GM23338 (cell line): Measurements from ENCODE around the gene TMEM150A. TPM values are rescaled to one million over a fixed set of nuclear protein-coding genes. Genes with fewer than 3 reads are reported as not detected.
A peak's percentile ranks its signal among the peaks of the same experiment; 100 is the strongest.

Experiments
- ATAC-seq: fragments of 200-7000 bp; cut with Tn5 transposase; 3 replicates; pipeline ENCODE4 v1.9.1; 2020
- DNase-seq: peaks from one replicate; pipeline ENCODE4 v3.0.0-alpha.2; 2015; ENCODE audit warnings: low spot score
- H2AFZ ChIP-seq: fragments of 200-600 bp; sonication (generic); 2 replicates; pipeline ENCODE4 v1.8.0; 2016; ENCODE audit warnings: antibody characterized with exemption, mild to moderate bottlenecking, moderate library complexity
- H3F3A ChIP-seq: fragments of 200-600 bp; sonication (generic); replicated peaks from 2 replicates; pipeline ENCODE4 v1.8.0; 2017; ENCODE audit warnings: antibody characterized with exemption, mixed run types, low read depth
- H3K27ac ChIP-seq: fragments of 200-600 bp; sonication (generic); 2 replicates; pipeline ENCODE4 v1.6.1; 2016; ENCODE audit warnings: low read depth
- H3K27me3 ChIP-seq: fragments of 200-600 bp; sonication (generic); 2 replicates; pipeline ENCODE4 v1.8.0; 2016; ENCODE audit warnings: mild to moderate bottlenecking, mixed run types, moderate library complexity; ENCODE audit not compliant: insufficient read depth
- H3K36me3 ChIP-seq: fragments of 200-600 bp; sonication (generic); 2 replicates; pipeline ENCODE4 v1.8.0; 2016; ENCODE audit warnings: mild to moderate bottlenecking; ENCODE audit not compliant: insufficient read depth
- H3K4me1 ChIP-seq: fragments of 200-600 bp; sonication (generic); 2 replicates; pipeline ENCODE4 v1.8.0; 2016; ENCODE audit warnings: mild to moderate bottlenecking, moderate library complexity; ENCODE audit not compliant: insufficient read depth
- H3K4me2 ChIP-seq: fragments of 200-600 bp; sonication (generic); 2 replicates; pipeline ENCODE4 v1.7.1; 2017; ENCODE audit warnings: mixed run types
- H3K4me3 ChIP-seq: fragments of 200-600 bp; sonication (generic); 2 replicates; pipeline ENCODE4 v1.6.1; 2016; ENCODE audit warnings: mixed run types
- H3K79me2 ChIP-seq: fragments of 200-600 bp; sonication (generic); replicated peaks from 2 replicates; pipeline ENCODE4 v1.8.0; 2017; ENCODE audit warnings: mild to moderate bottlenecking; ENCODE audit not compliant: insufficient read depth
- H3K9me2 ChIP-seq: fragments of 200-600 bp; sonication (generic); 2 replicates; pipeline ENCODE4 v1.8.0; 2017; ENCODE audit not compliant: insufficient read depth
- H4K20me1 ChIP-seq: fragments of 200-600 bp; sonication (generic); replicated peaks from 2 replicates; pipeline ENCODE4 v1.8.0; 2017; ENCODE audit warnings: mild to moderate bottlenecking; ENCODE audit not compliant: insufficient read depth
- H3K27ac Mint-ChIP-seq: 2 replicates; pipeline ENCODE4 v1.8.0; 2020; ENCODE audit warnings: inconsistent platforms, mild to moderate bottlenecking, moderate library complexity, mixed read lengths
- H3K27me3 Mint-ChIP-seq: 3 replicates; pipeline ENCODE4 v1.8.0; 2022; ENCODE audit warnings: low read depth, mild to moderate bottlenecking, moderate library complexity, mixed read lengths, inconsistent platforms; ENCODE audit not compliant: insufficient read depth, poor library complexity
- H3K36me3 Mint-ChIP-seq: 3 replicates; pipeline ENCODE4 v1.8.0; 2021; ENCODE audit warnings: low read depth, mild to moderate bottlenecking, inconsistent platforms, moderate library complexity, mixed read lengths
- H3K4me1 Mint-ChIP-seq: 3 replicates; pipeline ENCODE4 v1.8.0; 2020; ENCODE audit warnings: mild to moderate bottlenecking, inconsistent platforms, mixed read lengths
- H3K4me3 Mint-ChIP-seq: 3 replicates; pipeline ENCODE4 v1.8.0; 2021; ENCODE audit warnings: moderate library complexity, mild to moderate bottlenecking, inconsistent platforms, mixed read lengths
- H3K9me3 Mint-ChIP-seq: 3 replicates; pipeline ENCODE4 v1.8.0; 2020; ENCODE audit warnings: moderate library complexity, mild to moderate bottlenecking, inconsistent platforms, mixed read lengths
- CREB1 ChIP-seq: fragments of 250-450 bp; sonication (Bioruptor Pico); IDR thresholded peaks from 2 replicates; pipeline ENCODE4 v1.5.0; 2020; ENCODE audit warnings: low read depth, mild to moderate bottlenecking, moderate library complexity
- CTCF ChIP-seq, 2 experiments: fragments of 200-600 bp in 1 of 2; sonication (generic) in 1 of 2; conservative IDR thresholded peaks; 2 replicates each; pipeline versions ENCODE4 v1.5.1 to v1.6.1; 2016 to 2017; ENCODE audit warnings: antibody characterized with exemption in 2 of 2, low read depth in 2 of 2, mild to moderate bottlenecking in 2 of 2, moderate library complexity in 1 of 2
- ETS1 ChIP-seq: IDR thresholded peaks from 2 replicates; pipeline ENCODE4 v1.6.1; 2016; ENCODE audit warnings: antibody characterized with exemption
- EZH2 ChIP-seq: fragments of 200-600 bp; sonication (generic); IDR thresholded peaks from one replicate; pipeline ENCODE4 v1.8.0; 2017; ENCODE audit warnings: antibody characterized with exemption, mild to moderate bottlenecking, low read depth; ENCODE audit not compliant: unreplicated experiment
- EZH2phosphoT487 ChIP-seq: fragments of 200-600 bp; sonication (generic); IDR thresholded peaks from one replicate; pipeline ENCODE4 v1.8.1; 2018; ENCODE audit warnings: antibody characterized with exemption; ENCODE audit not compliant: unreplicated experiment
- JUNB ChIP-seq: IDR thresholded peaks from one replicate; pipeline ENCODE4 v1.6.1; 2016; ENCODE audit warnings: antibody characterized with exemption; ENCODE audit not compliant: unreplicated experiment
- NANOG ChIP-seq: IDR thresholded peaks from 2 replicates; pipeline ENCODE4 v1.6.1; 2016; ENCODE audit warnings: antibody characterized with exemption, borderline replicate concordance
- POLR2AphosphoS5 ChIP-seq: IDR thresholded peaks from 2 replicates; pipeline ENCODE4 v1.6.1; 2016; ENCODE audit warnings: antibody characterized with exemption, low read depth
- REST ChIP-seq: IDR thresholded peaks from one replicate; pipeline ENCODE4 v1.6.1; 2018; ENCODE audit warnings: antibody characterized with exemption; ENCODE audit not compliant: unreplicated experiment
- STAT1 ChIP-seq: IDR thresholded peaks from one replicate; pipeline ENCODE4 v1.6.1; 2016; ENCODE audit warnings: antibody characterized with exemption; ENCODE audit not compliant: unreplicated experiment
- ZNF114 ChIP-seq: fragments of 250-450 bp; sonication (Bioruptor Pico); IDR thresholded peaks from 2 replicates; pipeline ENCODE4 v1.5.0; 2020; ENCODE audit warnings: mild to moderate bottlenecking, moderate library complexity
- ZNF331 ChIP-seq: fragments of 250-450 bp; sonication (Bioruptor Pico); IDR thresholded peaks from 2 replicates; pipeline ENCODE4 v1.5.0; 2020; ENCODE audit warnings: low read depth, mild to moderate bottlenecking, moderate library complexity
- ZNF462 ChIP-seq: fragments of 250-450 bp; sonication (Bioruptor Pico); IDR thresholded peaks from 2 replicates; pipeline ENCODE4 v1.5.0; 2020; ENCODE audit warnings: mild to moderate bottlenecking, moderate library complexity
- polyA plus RNA-seq: library from polyadenylated mRNA; unstranded; fragments of >200 nt; fragmentation: Nextera tagmentation; extraction: Ambion mirVana; gene quantifications from 2 replicates; pipeline ENCODE4 v1.2.1, GENCODE V29; 2016
- total RNA-seq: library from RNA; depleted of rRNA; stranded (reverse); fragments of >200 nt; shearing (Covaris generic); gene quantifications from 2 replicates; pipeline ENCODE4 v1.2.3, GENCODE V29; 2014

Gene TMEM150A
- total and polyA plus RNA-seq, 2 experiments from 2014 or later, result 16.4 to 27.9 TPM

- no peaks in the 10 kb centered on the region for H3K79me2 ChIP-seq
- H3K4me2 ChIP-seq, result peak overlapping the region; percentile 82
- H3K27ac ChIP-seq, result peak overlapping the region; percentile 23; the same call in 1 of the 2 replicates
- H3K9me3 Mint-ChIP-seq, result 0 out of 3 replicates have a peak, but pooled peaks cover 1% of the 10 kb centered on the region
- H3F3A ChIP-seq, result peaks cover 9% of the 10 kb centered on the region; the same call in 1 of the 2 replicates
- H3K4me1 ChIP-seq, result peaks cover 29% of the 10 kb centered on the region
- H3K36me3 Mint-ChIP-seq, result peaks cover 8% of the 10 kb centered on the region; the same call in 1 of the 3 replicates
- DNase-seq (no peak), ATAC-seq (peak; percentile 34)
- H3K36me3 ChIP-seq, result no peaks in the 10 kb centered on the region
- H2AFZ ChIP-seq, result peak overlapping the region; percentile 60; the same call in 1 of the 2 replicates
- peak overlapping the region; percentile 91 for H3K27ac Mint-ChIP-seq
- no peak for TF ChIP-seq EZH2phosphoT487
- TF ChIP-seq ZNF331 (CRISPR knock-in tag), result no peak
- TF ChIP-seq STAT1, result no peak
- no peak for TF ChIP-seq CREB1
- TF ChIP-seq JUNB, result no peak
- no peak for TF ChIP-seq ETS1
- no peak for TF ChIP-seq EZH2
- TF ChIP-seq ZNF462 (CRISPR knock-in tag), result no peak
- TF ChIP-seq ZNF114 (CRISPR knock-in tag), result no peak
- TF ChIP-seq CTCF (conservative IDR thresholded peaks at IDR 0.05; ENCODE audit: low read depth in 2 of 2), result no peak
- no peak for TF ChIP-seq REST
- TF ChIP-seq POLR2AphosphoS5, result no peak
- TF ChIP-seq NANOG, result no peak
- H3K27me3 Mint-ChIP-seq, result peaks cover 14% of the 10 kb centered on the region
- peaks cover 6% of the 10 kb centered on the region for H3K27me3 ChIP-seq
- peaks cover 30% of the 10 kb centered on the region for H3K4me1 Mint-ChIP-seq
- peak overlapping the region; percentile 61 for H3K4me3 ChIP-seq
- peak overlapping the region; percentile 85 for H3K4me3 Mint-ChIP-seq
- no peaks in the 10 kb centered on the region for H4K20me1 ChIP-seq
- H3K9me2 ChIP-seq, result no peaks in the 10 kb centered on the region
These were observed 24.0 kb downstream of the TMEM150A start for GRCh38 chr2:85578243-85579180.
